GM21528 (cell line): ENCODE measurements around the gene RAB30.

ENCODE experiments used
- ATAC-seq: cut with Tn5 transposase; IDR thresholded peaks from one replicate; pipeline ENCODE4 v1.9.1; 2021; ENCODE audit warnings: mild to moderate bottlenecking, moderate library complexity; ENCODE audit not compliant: unreplicated experiment, low FRiP score

The RAB30 gene

DNA sequence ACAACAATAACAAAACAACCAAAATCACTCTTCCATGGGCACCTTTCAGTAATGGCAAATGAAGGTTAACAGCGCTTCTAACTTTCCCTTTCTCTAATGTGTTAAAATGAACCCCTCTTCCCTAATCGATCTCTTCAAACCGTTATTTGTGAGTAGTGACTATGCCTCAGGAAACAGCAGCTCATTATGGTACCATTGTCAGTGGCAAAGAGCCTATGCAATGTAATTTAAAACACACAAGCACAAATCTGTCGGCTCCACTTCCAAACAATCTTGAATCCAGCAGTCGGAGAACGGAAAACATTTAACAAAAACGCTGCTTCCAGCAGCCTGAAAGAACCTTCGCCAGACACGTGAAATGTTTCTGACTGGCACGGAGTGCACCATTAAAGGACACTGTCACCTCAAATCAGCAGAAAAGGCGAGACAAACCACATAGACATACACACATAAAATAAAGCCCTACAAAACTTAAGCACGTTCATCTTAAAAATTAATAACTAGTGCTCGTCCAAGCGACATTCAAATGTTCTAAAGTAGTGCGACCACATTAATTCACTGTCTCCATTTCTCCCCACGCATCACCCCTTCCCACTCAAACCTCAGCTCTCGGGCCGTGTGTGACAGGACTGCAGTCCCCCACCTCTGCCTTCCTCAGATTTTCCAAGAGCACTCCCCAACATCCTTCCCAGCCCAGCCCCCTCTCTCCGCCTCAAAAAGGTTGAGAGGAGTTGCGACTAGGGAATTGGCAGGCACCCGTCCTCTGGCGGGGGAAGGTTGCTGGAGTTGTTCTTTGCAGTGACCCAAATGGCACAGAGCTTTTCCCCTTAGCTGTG is 748 bp downstream of the RAB30 start:
- ATAC-seq: peak; percentile 0

DNA sequence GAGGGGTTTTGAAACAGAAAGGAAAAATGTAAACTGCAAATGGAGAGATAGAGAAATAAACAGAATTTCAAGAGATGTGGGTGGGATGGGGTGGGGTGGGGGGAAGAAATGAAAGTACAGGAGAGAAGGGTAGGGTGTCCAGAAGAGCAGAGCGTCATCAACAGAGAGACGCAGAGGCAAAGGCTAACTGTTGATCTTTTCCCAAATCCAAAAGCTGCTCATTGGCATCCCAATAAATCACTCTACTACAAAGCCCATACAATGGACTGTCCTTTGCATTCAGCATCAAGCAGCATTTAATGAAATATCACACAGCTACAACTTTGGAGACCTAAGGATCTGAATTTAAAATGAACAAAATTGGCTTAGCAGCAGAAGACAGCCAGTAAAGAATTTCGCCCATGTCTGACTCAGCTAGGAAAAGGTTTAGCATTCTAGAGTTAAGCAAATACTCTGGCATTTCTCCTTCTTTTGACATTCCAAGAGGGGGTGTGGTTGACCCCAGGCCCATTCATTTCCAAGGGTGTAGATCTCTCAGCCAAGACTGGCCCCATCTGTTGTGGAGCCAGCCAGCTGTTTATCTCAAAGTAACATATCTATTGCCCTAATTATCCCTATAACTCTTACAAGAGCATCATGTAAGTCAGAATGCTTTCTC is 1.5 kb downstream of the RAB30 start:
- no peak for ATAC-seq

DNA sequence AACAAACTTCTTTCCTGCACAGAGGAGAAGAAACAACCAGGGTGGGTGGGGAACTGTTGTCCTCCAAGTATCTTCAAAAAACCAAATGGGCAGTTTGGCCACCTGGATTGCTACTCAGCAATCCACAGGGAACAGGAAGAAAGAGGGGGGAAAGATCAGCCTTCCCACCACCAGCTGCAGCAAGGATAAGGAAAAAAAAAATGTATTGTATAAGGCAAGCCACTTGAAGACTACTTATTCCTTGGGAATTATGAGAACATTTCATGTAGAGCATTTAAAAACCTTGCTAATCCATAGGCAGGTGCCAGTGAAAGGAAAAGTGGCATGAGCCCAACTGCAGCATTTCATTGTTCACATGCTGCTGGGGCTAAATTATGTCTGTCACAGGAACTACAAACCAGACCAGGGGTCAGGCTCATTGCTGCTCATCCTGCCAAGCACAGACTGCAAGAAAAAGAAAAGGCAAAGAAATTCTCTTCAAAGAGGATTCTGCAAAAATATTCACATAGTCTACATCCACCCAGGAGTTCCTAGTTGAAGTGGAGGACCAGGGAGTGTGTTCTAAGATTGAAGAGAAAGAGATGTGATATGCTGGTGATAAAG is 2.2 kb downstream of the RAB30 start:
- ATAC-seq: no peak

DNA sequence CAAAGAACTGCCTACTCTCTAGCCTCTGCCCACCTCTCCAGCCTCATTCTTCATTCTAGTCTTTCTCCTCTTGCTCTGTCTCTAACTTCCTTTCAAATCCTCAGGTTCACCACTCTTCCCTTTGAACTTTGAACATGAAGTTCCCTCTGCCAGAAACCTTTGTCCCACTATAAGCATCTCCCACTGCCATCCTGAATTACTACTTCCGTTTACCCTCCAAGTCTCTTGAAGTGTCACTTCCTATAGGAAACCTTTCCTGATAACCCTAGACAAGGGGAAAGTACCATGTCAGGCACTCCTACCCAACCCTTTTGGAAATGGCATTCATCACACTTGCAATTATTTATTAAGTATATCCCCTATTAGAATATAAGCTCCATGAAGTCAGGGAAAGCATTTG is 3.1 kb downstream of the RAB30 start:
- no peak for ATAC-seq

DNA sequence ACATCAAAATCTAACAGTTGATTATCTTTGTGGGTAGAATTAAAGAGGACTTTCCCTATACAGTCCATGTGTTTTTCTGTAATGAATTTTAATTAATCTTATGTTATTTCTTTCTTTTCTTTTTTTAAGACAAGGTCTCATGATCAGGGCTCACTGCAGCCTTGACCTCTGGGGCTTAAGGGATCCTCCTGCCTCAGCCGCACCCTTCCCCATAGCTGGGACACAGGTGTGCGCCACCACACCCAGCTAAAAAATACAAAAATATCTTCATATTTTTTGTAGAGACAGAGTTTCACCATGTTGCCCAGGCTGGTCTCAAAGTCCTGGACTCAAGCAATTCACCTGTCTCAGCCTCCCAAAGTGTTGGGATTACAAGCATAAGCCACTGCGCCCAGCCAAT is 7.7 kb downstream of the RAB30 start:
- ATAC-seq: no peak

DNA sequence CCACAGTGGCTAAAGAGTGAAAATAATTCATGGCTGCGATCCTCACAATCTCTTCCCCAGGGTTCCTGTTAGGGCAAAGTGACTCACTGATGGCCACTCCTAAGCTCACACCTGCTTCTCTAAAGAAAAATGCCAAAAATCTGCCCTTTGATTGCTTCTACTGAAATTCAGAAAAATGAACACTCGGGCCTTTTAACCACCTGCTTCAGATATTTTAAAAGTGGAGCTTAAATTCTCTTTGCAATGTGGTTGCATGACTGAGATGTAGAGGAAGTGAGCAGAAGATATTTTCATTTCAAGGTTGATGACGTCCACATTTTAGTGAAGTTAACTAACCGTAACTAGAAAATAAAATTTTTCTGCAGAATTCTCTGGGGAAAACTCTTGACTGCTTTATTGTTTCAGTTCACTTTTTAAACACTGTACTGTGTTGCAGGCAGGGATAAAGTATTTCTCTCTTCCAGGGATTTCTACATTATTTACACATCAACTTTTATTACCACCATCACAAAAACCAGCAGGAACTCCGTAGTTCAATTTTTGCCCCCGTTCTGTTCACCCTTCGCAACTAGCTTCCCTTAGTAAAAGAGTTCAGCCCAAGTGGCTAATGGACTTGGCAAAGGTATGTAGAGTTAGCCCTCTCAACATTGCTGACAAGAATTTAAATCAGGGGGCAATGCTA is 8.5 kb downstream of the RAB30 start:
- peak; percentile 71 for ATAC-seq

DNA sequence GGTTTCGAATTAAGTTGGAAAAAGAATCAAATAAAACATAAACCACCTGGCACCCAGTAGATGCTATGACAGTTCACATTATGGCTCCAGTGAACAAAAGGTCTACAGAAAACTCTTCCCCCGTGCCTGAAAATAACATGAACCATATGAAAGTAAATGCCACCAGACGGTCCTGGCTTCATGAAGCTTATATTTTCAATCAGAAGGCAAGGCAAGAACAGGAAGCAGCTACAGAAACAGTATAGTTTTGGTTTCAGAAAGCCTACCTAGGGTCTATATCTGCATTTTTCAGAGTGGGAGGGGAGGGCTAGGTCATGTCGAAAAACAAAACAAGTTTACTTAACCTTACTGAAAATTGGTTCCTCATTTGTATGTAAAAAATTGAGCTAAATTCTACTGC is 9.8 kb downstream of the RAB30 start:
- peak; percentile 87 for ATAC-seq

- ATAC-seq: no peak
These were observed 10.7 kb downstream of the RAB30 start for GRCh38 chr11:83060965-83061364.

GRCh38 chr11:83057721-83058120 is 14.0 kb downstream of the RAB30 start:
- no peak for ATAC-seq

GRCh38 chr11:83056611-83057010 is 15.1 kb downstream of the RAB30 start:
- no peak for ATAC-seq

- no peak for ATAC-seq
These were observed 15.5 kb downstream of the RAB30 start for GRCh38 chr11:83056204-83056603.

- ATAC-seq: peak; percentile 49
These were observed 16.8 kb downstream of the RAB30 start for GRCh38 chr11:83054904-83055380.

GRCh38 chr11:83054001-83054400 is 17.7 kb downstream of the RAB30 start:
- peak; percentile 74 for ATAC-seq

DNA sequence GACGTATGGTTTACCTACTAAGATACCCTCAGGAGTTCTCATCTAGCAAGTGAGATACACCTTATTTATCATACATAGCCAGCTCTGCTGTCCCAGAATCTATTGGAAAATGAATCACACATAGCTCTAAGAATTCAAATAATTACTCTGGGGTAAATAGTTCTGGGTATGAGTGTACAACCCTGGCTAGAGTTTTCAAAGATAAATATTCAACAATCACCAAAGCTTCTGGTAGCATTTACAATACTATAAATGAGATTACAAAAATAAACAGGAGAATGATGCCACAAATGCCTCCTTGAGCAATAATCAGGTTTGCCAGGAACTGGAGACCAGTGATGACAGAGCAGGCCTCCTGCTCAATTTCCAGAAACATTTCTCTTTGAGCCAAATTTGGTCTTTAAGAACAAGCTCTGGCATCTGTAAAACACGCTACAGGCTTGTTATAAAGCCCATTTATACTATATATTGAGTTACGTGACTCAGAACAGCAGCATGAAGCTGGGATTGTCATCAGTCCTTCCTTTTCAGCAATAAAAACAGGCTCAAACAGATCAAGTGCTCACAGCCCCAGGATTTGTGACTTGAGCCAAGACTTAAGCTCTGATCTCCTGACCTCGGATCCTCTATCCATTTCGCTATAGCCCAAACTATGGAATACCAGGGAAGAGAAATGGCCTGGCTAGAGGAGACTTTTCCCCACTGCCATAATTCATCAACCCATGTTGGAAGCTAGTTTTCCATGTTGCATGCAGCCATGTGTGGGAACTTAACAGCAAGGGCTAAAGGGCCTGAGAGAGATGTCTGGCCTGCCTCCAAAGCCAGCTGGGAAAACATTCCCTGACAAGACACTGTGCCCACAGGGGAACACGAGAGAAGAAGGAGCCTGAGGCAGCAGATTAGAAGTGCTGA is 19.7 kb downstream of the RAB30 start:
- no peak for ATAC-seq

DNA sequence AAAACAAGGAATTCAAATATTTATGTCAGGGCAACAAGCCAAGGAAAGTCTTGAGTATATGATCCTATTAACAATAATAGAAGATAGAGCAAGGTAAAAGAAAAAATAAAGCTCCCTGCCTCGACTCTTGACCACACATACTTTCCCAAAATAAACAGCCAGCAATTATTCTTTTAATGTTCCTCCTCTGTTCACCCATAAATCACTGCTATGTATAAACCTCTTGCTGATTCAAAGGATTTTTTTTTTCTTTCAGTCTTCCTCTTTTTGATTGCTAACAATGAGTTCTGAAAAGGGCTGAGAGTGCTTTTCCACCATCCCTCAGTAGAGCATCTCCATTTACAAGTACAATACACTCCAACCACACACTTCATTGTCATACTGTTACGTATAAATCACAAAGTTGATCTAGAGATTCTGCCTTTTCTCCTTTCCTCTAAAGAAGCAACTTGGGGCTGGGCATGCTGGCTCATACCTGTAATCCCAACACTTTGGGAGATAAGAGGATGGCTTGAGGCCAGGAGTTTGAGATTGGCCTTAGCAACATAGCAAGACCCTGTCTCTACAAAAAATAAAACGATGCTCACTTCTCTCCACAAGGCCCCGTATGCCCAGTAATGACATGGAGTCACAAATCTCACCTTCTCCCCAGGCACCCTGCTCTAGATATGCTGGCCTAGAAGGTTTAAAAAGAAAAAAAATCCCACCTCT is 24.0 kb downstream of the RAB30 start:
- no peak for ATAC-seq

DNA sequence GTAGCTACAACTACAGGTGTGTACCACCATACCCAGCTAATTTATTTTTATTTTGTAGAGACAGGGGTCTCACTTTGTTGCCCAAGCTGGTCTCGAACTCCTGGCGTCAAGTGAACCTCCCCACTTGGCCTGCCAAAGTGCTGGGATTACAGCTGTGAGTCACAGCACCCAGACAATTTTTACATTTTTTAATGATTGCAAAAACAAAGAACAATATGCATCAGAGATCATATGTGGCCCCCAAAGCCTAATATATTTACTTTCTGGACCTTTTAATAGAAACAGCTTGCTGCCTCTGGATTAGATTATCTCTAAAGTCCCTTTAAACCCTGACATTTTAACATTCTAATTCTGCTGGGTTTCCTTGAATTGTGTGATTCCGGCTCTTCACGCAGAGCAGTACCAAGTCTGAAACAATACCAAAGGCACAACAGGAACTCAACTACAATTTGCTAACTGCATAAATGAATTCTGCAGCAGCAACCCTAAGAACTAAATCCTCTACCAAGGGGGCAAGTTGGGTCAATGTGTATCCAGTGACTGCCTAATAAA is 25.0 kb downstream of the RAB30 start:
- no peak for ATAC-seq

DNA sequence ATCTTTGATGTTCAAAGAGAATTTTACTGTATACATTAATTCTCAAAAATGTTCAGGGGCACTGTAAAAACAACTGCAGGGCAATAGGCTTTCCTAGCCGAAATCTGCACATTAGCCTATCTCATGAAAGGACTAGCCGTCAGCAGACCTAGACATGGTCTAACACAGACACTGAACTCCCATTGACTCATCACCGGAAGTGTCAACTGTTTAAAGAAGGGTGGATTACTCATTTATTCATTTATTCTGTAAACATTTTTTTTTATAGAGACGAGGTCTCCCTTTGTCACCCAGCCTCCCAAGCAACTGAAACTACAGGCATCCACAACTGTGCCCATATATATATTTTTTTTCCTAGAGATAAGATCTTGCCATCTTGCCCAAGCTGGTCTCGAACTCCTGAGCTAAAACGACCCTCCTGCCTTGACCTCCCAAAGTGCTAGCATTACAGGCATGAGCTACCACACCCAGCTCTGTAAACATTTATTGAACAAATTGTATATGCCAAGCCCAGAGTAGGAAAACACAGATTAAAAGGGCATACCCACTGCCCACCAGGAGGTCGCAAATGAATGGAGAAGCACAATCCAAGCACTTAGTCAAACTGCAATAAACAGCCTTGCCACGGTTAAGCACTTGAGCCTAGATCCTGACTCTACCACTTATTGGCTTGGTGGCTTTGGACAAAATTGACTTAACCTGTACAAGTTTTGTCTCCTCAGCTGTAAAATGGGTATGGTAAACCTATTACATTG is 26.6 kb downstream of the RAB30 start:
- ATAC-seq: peak; percentile 69

- ATAC-seq: no peak
These were observed 28.6 kb downstream of the RAB30 start for GRCh38 chr11:83042964-83043711.
